Spleen (tissue), 7 donors: Measurements from ENCODE around the gene LPAR3.

Source experiments
- POLR2A ChIP-seq, 3 donors: fragments of 450-650 bp; IDR thresholded peaks; one replicate each; pipeline ENCODE4 v1.5.1; 2017; ENCODE audit warnings: antibody characterized with exemption in 3 of 3, mild to moderate bottlenecking in 1 of 3
- POLR2AphosphoS5 ChIP-seq, 3 donors: sonication (generic); formaldehyde crosslinking; IDR thresholded peaks; one replicate each; pipeline ENCODE4 v1.5.1; 2017; ENCODE audit warnings: antibody characterized with exemption in 3 of 3
- TF ChIP-seq, protein P1 (sequence below), 11 experiments: fragments of 200-600 bp in 7 of 11; fragments of 450-650 bp in 4 of 11; sonication (generic) in 4 of 11; IDR thresholded peaks in 8 of 11; conservative IDR thresholded peaks in 3 of 11; 1 replicate in 7 of 11; 2 replicates in 4 of 11; pipeline versions ENCODE4 v1.4.0 to v1.8.0; 2016 to 2021; ENCODE audit warnings: antibody characterized with exemption in 11 of 11, inconsistent platforms in 4 of 11, mild to moderate bottlenecking in 1 of 11
- donor health status: DM: no; HTN: no; CAD: no; lungs with moderate emphysema.
- donor health status: DM: no; HTN: no; CAD: no.
- donor health status: DM: no; HTN: no; CAD: no.

DNA sequence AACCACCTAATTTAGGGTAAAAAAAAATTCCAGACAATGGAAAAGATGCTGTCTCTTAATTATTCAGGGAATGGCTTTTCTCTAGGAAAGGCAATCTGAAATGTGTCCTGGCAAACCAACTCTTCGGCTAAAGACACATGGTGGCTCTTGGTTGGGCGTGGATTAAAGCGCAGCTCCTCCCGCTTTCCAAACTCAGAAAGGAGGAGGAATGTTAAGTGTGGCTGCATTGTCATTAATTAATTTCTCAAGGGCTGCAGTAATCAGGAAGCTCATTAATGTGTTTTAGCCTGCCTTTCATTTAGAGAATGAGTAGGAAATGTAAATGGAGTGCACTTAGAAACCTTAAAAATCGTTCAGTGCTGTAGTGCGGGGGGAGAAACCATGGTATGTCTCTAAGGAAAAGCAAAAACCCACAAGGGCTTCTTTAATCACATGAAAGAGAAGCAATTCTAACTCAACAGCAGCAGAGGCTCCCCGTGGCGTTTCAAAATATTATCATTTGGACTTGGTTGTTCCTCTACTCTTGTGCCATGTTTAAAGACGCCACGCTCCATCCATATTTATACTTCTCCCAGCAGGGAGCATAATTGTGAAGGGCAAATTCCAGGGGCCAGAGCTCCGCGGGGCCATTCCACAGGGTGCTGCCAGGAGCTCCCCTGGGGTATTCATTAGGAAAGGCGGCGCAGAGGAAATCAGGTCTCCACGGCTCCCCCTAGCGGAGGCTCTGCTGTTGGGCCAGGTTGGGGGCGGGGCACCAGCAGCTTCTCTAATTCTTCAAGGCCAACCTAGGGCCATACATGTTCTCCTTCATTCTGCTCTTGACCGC is 110.8 kb downstream of the LPAR3 start:
- TF ChIP-seq, protein P1, sequence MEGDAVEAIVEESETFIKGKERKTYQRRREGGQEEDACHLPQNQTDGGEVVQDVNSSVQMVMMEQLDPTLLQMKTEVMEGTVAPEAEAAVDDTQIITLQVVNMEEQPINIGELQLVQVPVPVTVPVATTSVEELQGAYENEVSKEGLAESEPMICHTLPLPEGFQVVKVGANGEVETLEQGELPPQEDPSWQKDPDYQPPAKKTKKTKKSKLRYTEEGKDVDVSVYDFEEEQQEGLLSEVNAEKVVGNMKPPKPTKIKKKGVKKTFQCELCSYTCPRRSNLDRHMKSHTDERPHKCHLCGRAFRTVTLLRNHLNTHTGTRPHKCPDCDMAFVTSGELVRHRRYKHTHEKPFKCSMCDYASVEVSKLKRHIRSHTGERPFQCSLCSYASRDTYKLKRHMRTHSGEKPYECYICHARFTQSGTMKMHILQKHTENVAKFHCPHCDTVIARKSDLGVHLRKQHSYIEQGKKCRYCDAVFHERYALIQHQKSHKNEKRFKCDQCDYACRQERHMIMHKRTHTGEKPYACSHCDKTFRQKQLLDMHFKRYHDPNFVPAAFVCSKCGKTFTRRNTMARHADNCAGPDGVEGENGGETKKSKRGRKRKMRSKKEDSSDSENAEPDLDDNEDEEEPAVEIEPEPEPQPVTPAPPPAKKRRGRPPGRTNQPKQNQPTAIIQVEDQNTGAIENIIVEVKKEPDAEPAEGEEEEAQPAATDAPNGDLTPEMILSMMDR (IDR thresholded peaks at IDR 0.05 in 8 of 11, conservative IDR thresholded peaks at IDR 0.05 in 3 of 11): peak in 10 of 11 experiments; percentile 11 to 81 (median 63)
- no peak for TF ChIP-seq POLR2A (IDR thresholded peaks at IDR 0.05)
- TF ChIP-seq POLR2AphosphoS5 (IDR thresholded peaks at IDR 0.05): no peak
